Keratinocyte (primary cell): Measurements from ENCODE around the gene SERPINB10. TPM values are rescaled to one million over a fixed set of nuclear protein-coding genes. Genes with fewer than 3 reads are reported as not detected.

Experiments
- DNase-seq: peaks from one replicate; pipeline ENCODE4 v3.0.0-alpha.2; 2011; ENCODE audit warnings: low read depth, missing footprints, low spot score
- FAIRE-seq: peaks from 2 replicates; lab custom pipeline; 2011; peaks lifted over from hg19 to GRCh38; lab: Jason Lieb, UNC
- H2AFZ ChIP-seq: 2 replicates; pipeline ENCODE4 v1.6.0; 2012; ENCODE audit warnings: low read length, control low read depth, inconsistent platforms; ENCODE audit not compliant: control insufficient read depth
- H3K27ac ChIP-seq: 2 replicates; pipeline ENCODE4 v1.5.1; 2011; ENCODE audit warnings: low read length; ENCODE audit not compliant: control insufficient read depth, insufficient read depth
- H3K27me3 ChIP-seq: 3 replicates; pipeline ENCODE4 v1.6.0; 2011; ENCODE audit warnings: low read length; ENCODE audit not compliant: control insufficient read depth, insufficient read depth; ENCODE audit errors: extremely low read depth
- H3K36me3 ChIP-seq, 2 experiments: 2 replicates in 1 of 2; 3 replicates in 1 of 2; pipeline ENCODE4 v1.5.1; 2011; ENCODE audit warnings: low read length in 2 of 2, mild to moderate bottlenecking in 1 of 2; ENCODE audit not compliant: control insufficient read depth in 2 of 2, insufficient read depth in 2 of 2; ENCODE audit errors: extremely low read depth in 1 of 2
- H3K4me1 ChIP-seq: 3 replicates; pipeline ENCODE4 v1.5.1; 2011; ENCODE audit warnings: low read length; ENCODE audit not compliant: control insufficient read depth, insufficient read depth; ENCODE audit errors: extremely low read depth
- H3K4me2 ChIP-seq: 3 replicates; pipeline ENCODE4 v1.6.0; 2011; ENCODE audit warnings: low read depth, low read length; ENCODE audit not compliant: control insufficient read depth, insufficient read depth; ENCODE audit errors: extremely low read depth
- H3K4me3 ChIP-seq, 3 experiments: fragments of 200-600 bp in 1 of 3; sonication (generic) in 1 of 3; 2 replicates in 2 of 3; 3 replicates in 1 of 3; pipeline ENCODE4 v1.5.1; 2011 to 2016; ENCODE audit warnings: low read length in 3 of 3, mild to moderate bottlenecking in 3 of 3, control low read depth in 2 of 3, inconsistent platforms in 1 of 3, low read depth in 1 of 3, mixed read lengths in 1 of 3, mixed run types in 1 of 3, moderate library complexity in 1 of 3; ENCODE audit not compliant: control insufficient read depth in 2 of 3, insufficient read depth in 2 of 3; ENCODE audit errors: extremely low read depth in 1 of 3
- H3K79me2 ChIP-seq: 2 replicates; pipeline ENCODE4 v1.6.0; 2012; ENCODE audit warnings: low read length; ENCODE audit not compliant: control insufficient read depth, insufficient read depth
- H3K9ac ChIP-seq: 3 replicates; pipeline ENCODE4 v1.6.0; 2011; ENCODE audit warnings: low read length; ENCODE audit not compliant: control insufficient read depth, insufficient read depth; ENCODE audit errors: extremely low read depth
- H3K9me1 ChIP-seq: 3 replicates; pipeline ENCODE4 v1.6.0; 2011; ENCODE audit warnings: low read length; ENCODE audit not compliant: control insufficient read depth, insufficient read depth; ENCODE audit errors: extremely low read depth
- H3K9me3 ChIP-seq: 2 replicates; pipeline ENCODE4 v1.5.1; 2012; ENCODE audit warnings: low read depth, low read length; ENCODE audit not compliant: control insufficient read depth
- H4K20me1 ChIP-seq: 3 replicates; pipeline ENCODE4 v1.6.0; 2011; ENCODE audit warnings: low read length; ENCODE audit not compliant: control insufficient read depth, insufficient read depth; ENCODE audit errors: extremely low read depth
- EZH2 ChIP-seq: IDR thresholded peaks from one replicate; pipeline ENCODE4 v1.6.1; 2012; ENCODE audit warnings: inconsistent platforms, mild to moderate bottlenecking, low read length, moderate library complexity
- dilution Hi-C: fragments of 300-500 bp; cut with MboI; formaldehyde crosslinking; loops from one replicate; pipeline ENCODE4 v1.7.0; 2020; ENCODE audit warnings: low sequenced_read_pairs; ENCODE audit not compliant: extremely low pct_ligation_motif_present
- polyA plus RNA-seq, 5 experiments: library from polyadenylated mRNA; depleted of rRNA in 3 of 5; stranded (reverse) in 3 of 5; stranded (forward) in 1 of 5; unstranded in 1 of 5; fragments of >200 nt; gene quantifications; 1 replicate in 1 of 5; 2 replicates in 3 of 5; 3 replicates in 1 of 5; pipeline versions ENCODE4 v1.2.1 to v1.2.3, GENCODE V29; 2011 to 2012; ENCODE audit warnings: missing spikeins in 2 of 5, low read depth in 1 of 5, low replicate concordance in 1 of 5
- TF ChIP-seq, protein P1 (sequence below), 3 experiments: IDR thresholded peaks in 1 of 3; conservative IDR thresholded peaks in 1 of 3; optimal IDR thresholded peaks in 1 of 3; 2 replicates in 2 of 3; 3 replicates in 1 of 3; pipeline versions ENCODE3 to v1.5.1; 2011; ENCODE audit warnings: low read length in 3 of 3, mild to moderate bottlenecking in 3 of 3, moderate library complexity in 2 of 3, control low read depth in 1 of 3, inconsistent platforms in 1 of 3; ENCODE audit not compliant: insufficient read depth in 2 of 3; ENCODE audit errors: extremely low read depth in 1 of 3

The SERPINB10 gene
- polyA plus RNA-seq, 1 donor (not counting 4 experiments of a cell fraction or from before 2014, with no cell fraction given), result 10.1 TPM

DNA sequence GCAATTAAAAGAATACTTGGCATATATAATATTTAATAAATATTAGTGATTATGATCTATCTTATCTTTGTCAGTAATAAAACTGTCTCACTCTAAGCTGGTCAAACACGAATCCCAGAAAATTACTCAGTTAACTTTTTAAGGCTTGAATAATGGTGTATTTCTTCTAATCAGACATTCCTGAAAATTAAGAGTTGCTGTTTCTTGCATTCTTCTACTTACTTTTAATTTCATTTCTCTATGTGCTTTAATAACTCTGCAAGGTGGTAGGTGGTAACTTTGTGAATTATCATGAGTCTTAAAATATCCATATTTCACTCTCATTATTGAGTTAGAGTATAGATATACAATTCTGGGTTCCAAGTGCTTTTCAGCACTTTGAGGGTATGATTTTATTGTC lies 3.1 kb upstream of the SERPINB10 start:
- no peak overlapping the region for H2AFZ ChIP-seq
- no peaks in the 10 kb centered on the region for H3K79me2 ChIP-seq
- no peak overlapping the region for H3K4me2 ChIP-seq
- H3K27me3 ChIP-seq, result no peaks in the 10 kb centered on the region
- H4K20me1 ChIP-seq, result no peaks in the 10 kb centered on the region
- H3K4me3 ChIP-seq, result no peak overlapping the region
- H3K4me1 ChIP-seq, result peaks cover 5% of the 10 kb centered on the region
- FAIRE-seq, result no peak
- H3K27ac ChIP-seq, result no peak overlapping the region
- dilution Hi-C loops, result no loop called here
- H3K9me1 ChIP-seq, result no peaks in the 10 kb centered on the region
- H3K9ac ChIP-seq, result no peak overlapping the region
- no peaks in the 10 kb centered on the region for H3K9me3 ChIP-seq
- H3K36me3 ChIP-seq, result peaks cover 12% of the 10 kb centered on the region in 2 experiments
- DNase-seq, result no peak
- TF ChIP-seq, protein P1, sequence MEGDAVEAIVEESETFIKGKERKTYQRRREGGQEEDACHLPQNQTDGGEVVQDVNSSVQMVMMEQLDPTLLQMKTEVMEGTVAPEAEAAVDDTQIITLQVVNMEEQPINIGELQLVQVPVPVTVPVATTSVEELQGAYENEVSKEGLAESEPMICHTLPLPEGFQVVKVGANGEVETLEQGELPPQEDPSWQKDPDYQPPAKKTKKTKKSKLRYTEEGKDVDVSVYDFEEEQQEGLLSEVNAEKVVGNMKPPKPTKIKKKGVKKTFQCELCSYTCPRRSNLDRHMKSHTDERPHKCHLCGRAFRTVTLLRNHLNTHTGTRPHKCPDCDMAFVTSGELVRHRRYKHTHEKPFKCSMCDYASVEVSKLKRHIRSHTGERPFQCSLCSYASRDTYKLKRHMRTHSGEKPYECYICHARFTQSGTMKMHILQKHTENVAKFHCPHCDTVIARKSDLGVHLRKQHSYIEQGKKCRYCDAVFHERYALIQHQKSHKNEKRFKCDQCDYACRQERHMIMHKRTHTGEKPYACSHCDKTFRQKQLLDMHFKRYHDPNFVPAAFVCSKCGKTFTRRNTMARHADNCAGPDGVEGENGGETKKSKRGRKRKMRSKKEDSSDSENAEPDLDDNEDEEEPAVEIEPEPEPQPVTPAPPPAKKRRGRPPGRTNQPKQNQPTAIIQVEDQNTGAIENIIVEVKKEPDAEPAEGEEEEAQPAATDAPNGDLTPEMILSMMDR (optimal IDR thresholded peaks at IDR 0.05 in 1 of 3, IDR thresholded peaks at IDR 0.05 in 1 of 3, conservative IDR thresholded peaks at IDR 0.05 in 1 of 3; ENCODE audit: extremely low read depth in 1 of 3, insufficient read depth in 2 of 3, low read length in 3 of 3), result no peak
- TF ChIP-seq EZH2, result no peak

DNA sequence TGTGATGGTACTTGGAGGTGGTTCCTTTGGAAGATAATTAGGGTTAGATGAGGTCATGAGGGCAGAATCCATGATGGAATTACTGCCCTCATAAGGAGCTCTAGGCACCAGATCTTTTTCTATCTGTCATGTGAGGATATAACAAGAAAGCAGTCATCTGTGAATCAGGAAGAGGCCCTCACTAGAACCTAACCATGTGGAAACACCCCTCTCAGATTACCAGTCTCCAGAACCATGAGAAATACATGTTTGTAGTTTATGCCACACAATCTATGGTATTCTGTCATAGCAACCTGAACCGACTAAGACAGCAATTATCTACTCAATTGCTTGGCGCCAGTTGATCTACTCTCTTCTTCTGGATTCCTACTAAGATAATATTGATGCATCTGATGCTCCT lies 2.4 kb upstream of the SERPINB10 start:
- no peaks in the 10 kb centered on the region for H3K79me2 ChIP-seq

More for the DNA sequence above, 2.4 kb upstream of the SERPINB10 start:
- DNase-seq, result no peak
- no peak for TF ChIP-seq EZH2
- TF ChIP-seq, protein P1 (optimal IDR thresholded peaks at IDR 0.05 in 1 of 3, IDR thresholded peaks at IDR 0.05 in 1 of 3, conservative IDR thresholded peaks at IDR 0.05 in 1 of 3; ENCODE audit: extremely low read depth in 1 of 3, insufficient read depth in 2 of 3, low read length in 3 of 3), result no peak
- H3K4me3 ChIP-seq, result no peak overlapping the region
- H3K4me1 ChIP-seq, result peaks cover 11% of the 10 kb centered on the region
- no peaks in the 10 kb centered on the region for H3K9me1 ChIP-seq
- FAIRE-seq, result peak; percentile 32
- H3K9ac ChIP-seq, result no peak overlapping the region
- no peak overlapping the region for H3K27ac ChIP-seq
- H3K4me2 ChIP-seq, result no peak overlapping the region
- dilution Hi-C loops, result no loop called here
- H3K27me3 ChIP-seq, result no peaks in the 10 kb centered on the region
- H3K9me3 ChIP-seq, result no peaks in the 10 kb centered on the region
- H4K20me1 ChIP-seq, result no peaks in the 10 kb centered on the region
- peaks cover 12% of the 10 kb centered on the region in 2 experiments for H3K36me3 ChIP-seq
- no peak overlapping the region for H2AFZ ChIP-seq
